HG03108 (cell line): ENCODE data around the gene TMBIM1.
"Not testable (repeated sequence)": the region's sequence is repeated elsewhere in the genome, so short reads cannot be mapped to it uniquely, and the experiment has no call there.

ENCODE experiments used
- ATAC-seq: cut with Tn5 transposase; IDR thresholded peaks from one replicate; pipeline ENCODE4 v1.9.1; 2021; ENCODE audit warnings: moderate library complexity; ENCODE audit not compliant: unreplicated experiment

TMBIM1 gene

GRCh38 chr2:218291318-218292047 lies 820 bp downstream of the TMBIM1 start:
- ATAC-seq = no peak

GRCh38 chr2:218290316-218291261 lies 1.7 kb downstream of the TMBIM1 start:
- peak; percentile 54 for ATAC-seq

- ATAC-seq = no peak
Observed at GRCh38 chr2:218289639-218290315, 2.5 kb downstream of the TMBIM1 start.

- peak; percentile 59 for ATAC-seq
Observed at GRCh38 chr2:218286570-218287459, 5.5 kb downstream of the TMBIM1 start.

GRCh38 chr2:218285604-218286003 lies 6.7 kb downstream of the TMBIM1 start:
- ATAC-seq = no peak

- ATAC-seq = peak; percentile 45
Observed at GRCh38 chr2:218284106-218284811, 8.0 kb downstream of the TMBIM1 start.

GRCh38 chr2:218282173-218282991 lies 9.9 kb downstream of the TMBIM1 start:
- ATAC-seq = no peak

- no peak for ATAC-seq
Observed at GRCh38 chr2:218281449-218281848, 10.9 kb downstream of the TMBIM1 start.

- no peak for ATAC-seq
Observed at GRCh38 chr2:218280260-218280870, 11.9 kb downstream of the TMBIM1 start.

GRCh38 chr2:218278531-218279360 lies 13.6 kb downstream of the TMBIM1 start:
- ATAC-seq = no peak

- no peak for ATAC-seq
Observed at GRCh38 chr2:218277921-218278320, 14.4 kb downstream of the TMBIM1 start.

GRCh38 chr2:218276986-218277755 lies 15.1 kb downstream of the TMBIM1 start:
- no peak for ATAC-seq

GRCh38 chr2:218275371-218276072 lies 16.8 kb downstream of the TMBIM1 start:
- ATAC-seq = no peak

GRCh38 chr2:218274586-218274985 lies 17.7 kb downstream of the TMBIM1 start:
- no peak for ATAC-seq

GRCh38 chr2:218273908-218274249 lies 18.4 kb downstream of the TMBIM1 start:
- ATAC-seq = no peak

- ATAC-seq = not testable (repeated sequence)
Observed at GRCh38 chr2:218273214-218273907, 18.9 kb downstream of the TMBIM1 start.
